A673 (cell line): Measurements from ENCODE around the gene MSI2.

Source experiments
- CTCF ChIP-seq: fragments of 300-800, 200-600 bp; sonication (generic); conservative IDR thresholded peaks from 2 replicates; pipeline ENCODE4 v1.5.1; 2017; ENCODE audit warnings: low read depth, mild to moderate bottlenecking, antibody characterized with exemption, low read length, moderate library complexity, mixed read lengths
- EZH2 ChIP-seq: fragments of 200-600 bp; sonication (generic); IDR thresholded peaks from 2 replicates; pipeline ENCODE4 v1.6.1; 2017; ENCODE audit warnings: borderline replicate concordance, low read depth, mild to moderate bottlenecking, mixed read lengths, antibody characterized with exemption, low read length; ENCODE audit not compliant: poor library complexity, severe bottlenecking

DNA sequence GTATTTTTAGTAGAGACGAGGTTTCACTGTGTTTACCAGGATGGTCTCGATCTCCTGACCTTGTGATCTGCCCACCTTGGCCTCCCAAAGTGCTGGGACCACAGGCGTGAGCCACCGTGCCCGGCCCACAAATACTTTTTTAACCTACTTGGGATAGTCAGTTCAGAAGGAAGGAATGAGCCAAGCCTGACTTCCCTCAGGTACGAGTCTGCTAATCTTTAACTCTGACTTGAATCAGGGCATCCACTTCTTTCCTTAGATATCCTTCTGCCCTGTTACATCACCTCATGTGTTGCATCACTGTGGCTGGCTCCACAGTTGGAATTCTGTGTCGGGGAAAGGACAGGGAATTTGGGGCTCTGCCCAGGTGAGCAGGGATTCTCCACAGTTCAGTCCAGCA, 120.8 kb downstream of the MSI2 start:
- TF ChIP-seq CTCF (no peak), EZH2 (no peak)
